ENCODE measurements around the gene KLK5.

- no peak for TF ChIP-seq POLR2A (IDR thresholded peaks at IDR 0.05)
- TF ChIP-seq CTCF (IDR thresholded peaks at IDR 0.05) = no peak
Observed at GRCh38 chr19:50979758-50980157, 26.9 kb upstream of the KLK5 start.
